Measurements from ENCODE around the gene GREB1L.

GREB1L gene

GRCh38 chr18:21383031-21383430, 141.0 kb downstream of the GREB1L start:
- no peak for DNase-seq

GRCh38 chr18:21386523-21387240, 144.7 kb downstream of the GREB1L start:
- no peak for DNase-seq

GRCh38 chr18:21387886-21388285, 145.9 kb downstream of the GREB1L start:
- DNase-seq: no peak

- no peak for DNase-seq
These were observed 147.3 kb downstream of the GREB1L start for GRCh38 chr18:21389283-21389682.

- DNase-seq: no peak
These were observed 147.9 kb downstream of the GREB1L start for GRCh38 chr18:21389903-21390302.

GRCh38 chr18:21391074-21391673, 149.1 kb downstream of the GREB1L start:
- DNase-seq: no peak

- DNase-seq: no peak
These were observed 152.0 kb downstream of the GREB1L start for GRCh38 chr18:21393986-21394385.

GRCh38 chr18:21398121-21398520, 156.1 kb downstream of the GREB1L start:
- DNase-seq: no peak

GRCh38 chr18:21402272-21402671, 160.2 kb downstream of the GREB1L start:
- DNase-seq: no peak

GRCh38 chr18:21404426-21404825, 162.4 kb downstream of the GREB1L start:
- no peak for DNase-seq

GRCh38 chr18:21406116-21406515, 164.1 kb downstream of the GREB1L start:
- no peak for DNase-seq

- DNase-seq: no peak
These were observed 166.6 kb downstream of the GREB1L start for GRCh38 chr18:21408681-21409080.

GRCh38 chr18:21433436-21433835, 191.4 kb downstream of the GREB1L start:
- no peak for DNase-seq

GRCh38 chr18:21439431-21439846, 197.4 kb downstream of the GREB1L start:
- DNase-seq: no peak

- DNase-seq: no peak
These were observed 199.6 kb downstream of the GREB1L start for GRCh38 chr18:21441670-21442069.

GRCh38 chr18:21443776-21444464, 201.9 kb downstream of the GREB1L start:
- no peak for DNase-seq

GRCh38 chr18:21444465-21445212, 202.6 kb downstream of the GREB1L start:
- no peak for DNase-seq

- no peak for DNase-seq
These were observed 206.3 kb downstream of the GREB1L start for GRCh38 chr18:21448299-21448698.

GRCh38 chr18:21449367-21450290, 207.6 kb downstream of the GREB1L start:
- DNase-seq: no peak

GRCh38 chr18:21450503-21450902, 208.5 kb downstream of the GREB1L start:
- DNase-seq: no peak

GRCh38 chr18:21450913-21451312, 208.9 kb downstream of the GREB1L start:
- DNase-seq: no peak

GRCh38 chr18:21451851-21452250, 209.8 kb downstream of the GREB1L start:
- DNase-seq: no peak
